A549 treated with GW870086 at 1 μM for 4 hours (cell line): ENCODE measurements around the gene HSD3B7. TPM values are rescaled to one million over a fixed set of nuclear protein-coding genes. Genes with fewer than 3 reads are reported as not detected.

Experiments used
- total RNA-seq: library from RNA; stranded (reverse); fragments of 200-300 nt; extraction: Qiagen RNA extraction; gene quantifications from 5 replicates; pipeline ENCODE4 v1.2.3, GENCODE V29; 2022; ENCODE audit warnings: low read depth

Gene HSD3B7
- 14.0 to 17.1 TPM (median 14.3 TPM) in 5 replicates for total RNA-seq

DNA sequence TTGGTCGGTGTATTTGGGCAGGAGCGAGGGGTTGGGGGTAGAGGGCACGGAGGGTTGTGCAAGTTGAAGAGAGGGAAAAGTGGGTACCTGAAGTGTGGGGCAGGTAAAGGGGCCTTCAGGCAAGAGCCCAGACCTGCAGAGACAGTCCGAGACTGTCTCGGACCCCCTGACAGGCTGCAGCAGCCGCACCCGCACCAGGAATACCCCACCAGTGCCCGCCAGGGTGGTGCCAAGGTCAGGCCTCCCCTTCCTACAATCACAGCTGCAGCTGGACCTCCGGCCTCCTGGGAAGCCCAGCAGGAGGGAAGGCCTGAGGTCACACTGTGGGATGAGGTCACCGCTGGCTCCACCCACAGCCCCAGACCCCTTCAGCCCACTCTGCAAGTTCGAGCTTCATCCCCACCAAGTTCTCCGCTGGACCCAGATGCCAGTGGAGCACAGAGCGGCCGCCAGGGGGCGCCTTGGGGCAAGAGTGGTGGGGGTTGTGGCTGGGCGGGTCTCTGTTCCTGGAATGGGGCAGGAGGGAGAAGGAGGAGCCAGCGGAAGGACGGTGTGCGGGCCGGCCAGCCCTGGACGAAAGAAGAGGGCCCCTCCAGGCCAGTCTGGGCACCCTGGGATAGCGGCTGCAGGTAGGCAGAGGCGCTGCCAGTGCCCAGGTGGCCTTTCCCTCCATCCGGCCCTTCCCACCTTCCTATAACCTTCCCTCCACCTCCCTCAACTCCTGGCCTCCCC is at the start of gene HSD3B7:
Gene HSD3B7, plus strand, starts transcription at position 539 of the 732 bp plus-strand sequence. CDS start 452 bp downstream, outside the sequence.

DNA sequence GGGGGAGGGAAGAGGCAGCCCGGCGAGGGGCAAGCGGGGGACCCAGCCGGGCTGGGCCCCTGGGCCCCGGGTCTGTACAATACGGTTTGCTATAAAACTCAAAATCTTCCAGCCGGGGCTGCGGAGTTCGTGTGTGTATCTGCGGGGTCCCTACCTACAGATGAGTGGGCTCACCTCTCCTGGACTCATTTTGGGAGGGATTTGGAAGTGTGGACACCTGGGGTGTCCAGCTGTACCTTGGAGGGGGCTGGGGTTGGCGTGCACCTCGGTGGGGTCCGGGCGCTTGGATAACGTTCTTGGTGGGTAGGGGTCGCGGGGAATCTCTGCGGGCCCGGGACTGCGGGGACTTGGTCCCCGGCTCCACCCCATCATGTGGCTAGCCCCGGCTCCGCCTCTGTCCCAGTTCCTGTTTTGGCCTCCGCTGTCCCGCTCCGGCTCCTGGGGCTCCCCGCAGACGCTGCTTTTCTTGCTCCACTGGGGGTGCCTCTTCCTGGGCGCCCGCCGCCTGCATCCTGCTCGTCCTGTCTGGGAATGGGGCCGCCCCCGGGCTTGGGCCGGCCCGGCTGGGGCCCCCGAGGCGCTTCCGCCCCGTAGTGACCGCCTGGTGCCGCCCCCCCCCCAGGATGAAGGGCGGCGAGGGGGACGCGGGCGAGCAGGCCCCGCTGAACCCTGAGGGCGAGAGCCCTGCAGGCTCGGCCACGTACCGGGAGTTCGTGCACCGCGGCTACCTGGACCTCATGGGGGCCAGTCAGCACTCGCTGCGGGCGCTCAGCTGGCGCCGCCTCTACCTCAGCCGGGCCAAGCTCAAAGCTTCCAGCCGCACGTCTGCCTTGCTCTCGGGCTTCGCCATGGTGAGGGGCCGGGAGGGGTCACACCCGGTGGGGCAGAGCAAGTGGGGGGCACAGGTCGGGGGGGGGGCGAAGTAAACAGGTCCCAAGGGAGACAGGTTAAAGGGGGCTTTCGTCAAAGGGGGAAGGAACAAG is 36.0 kb upstream of the HSD3B7 start, which contains the start of gene ORAI3:
Gene ORAI3, plus strand, starts transcription at position 402 of the 983 bp plus-strand sequence. Its CDS starts 222 bp downstream, at position 624.

DNA sequence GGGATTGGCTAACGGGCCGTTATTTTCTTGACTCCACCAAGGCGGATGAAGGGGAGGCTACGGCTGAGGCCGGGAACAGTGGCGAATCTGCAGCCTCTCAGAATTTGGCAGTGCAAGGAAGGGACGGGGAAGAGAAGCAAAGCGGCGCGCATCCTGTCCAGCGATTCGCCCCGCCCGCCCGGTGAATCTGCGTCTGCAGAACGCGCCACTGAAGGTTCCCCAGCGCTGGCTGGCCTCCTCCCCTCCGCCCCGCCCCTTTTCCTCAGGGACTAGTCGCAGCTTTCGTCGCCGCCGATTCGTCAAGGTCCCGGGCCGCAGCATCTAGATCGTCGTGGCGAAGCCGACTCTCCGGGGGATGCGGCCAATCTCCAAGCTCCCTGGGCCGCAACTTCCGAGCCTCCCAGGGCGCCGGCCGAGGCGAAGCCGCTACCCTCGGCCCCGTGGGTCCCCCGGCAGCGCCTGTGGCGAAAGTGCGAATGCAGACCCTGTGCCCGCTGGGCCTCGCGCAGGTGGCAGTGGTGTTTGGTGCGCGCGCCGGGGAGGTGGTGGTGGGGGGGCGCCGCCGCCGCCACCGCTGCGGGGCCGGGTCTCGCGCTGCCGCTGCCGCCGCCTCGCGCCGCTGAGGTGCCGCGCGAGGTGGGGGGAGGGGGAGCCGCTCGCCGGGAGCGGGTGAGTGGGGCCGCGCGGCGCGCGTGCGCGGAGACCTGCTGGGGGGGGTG is 27.4 kb upstream of the HSD3B7 start, which contains the start of gene SETD1A:
Gene SETD1A, plus strand, starts transcription at position 299 of the 719 bp plus-strand sequence. CDS start 978 bp downstream, outside the sequence.

DNA sequence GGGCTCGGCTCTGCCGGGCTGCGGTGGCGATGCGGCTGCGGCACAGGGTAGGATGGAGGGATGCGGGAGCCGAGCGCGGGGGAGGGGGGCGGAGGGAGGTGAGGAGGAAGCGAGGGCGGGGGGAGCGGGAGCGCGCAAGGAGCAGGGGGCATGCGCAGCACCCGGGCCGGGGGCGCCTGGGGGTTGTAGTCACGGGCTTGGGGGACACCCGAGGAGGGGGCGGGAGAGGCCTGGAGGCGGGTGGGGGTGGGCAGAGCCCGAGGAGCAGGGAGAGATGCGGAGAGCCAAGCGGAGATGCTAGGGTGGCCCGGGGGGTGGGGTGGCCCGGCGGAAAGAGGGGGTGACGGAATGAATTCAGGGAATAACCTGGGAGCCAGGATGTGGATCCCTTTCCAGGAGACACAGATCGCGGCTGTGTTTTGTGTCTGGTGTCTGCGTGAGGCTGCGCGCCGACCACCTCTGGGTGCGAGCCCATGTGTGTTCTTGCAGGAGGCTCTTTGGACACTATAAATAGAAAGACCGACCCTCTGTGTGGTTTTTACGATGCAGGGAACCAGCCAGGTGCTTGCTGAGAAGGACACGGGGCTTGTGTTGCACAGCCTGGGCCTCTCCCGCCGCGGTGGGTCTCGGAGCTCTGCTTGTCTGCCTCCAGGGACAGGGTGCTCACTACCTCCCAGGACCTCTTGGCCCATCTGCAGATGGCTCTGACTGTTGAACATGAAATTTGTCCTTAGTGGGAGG is 25.7 kb downstream of the HSD3B7 start, which contains the start of gene STX1B:
Gene STX1B, minus strand, starts transcription at position 54 of the 741 bp plus-strand sequence. CDS start 242 bp downstream, outside the sequence.

DNA sequence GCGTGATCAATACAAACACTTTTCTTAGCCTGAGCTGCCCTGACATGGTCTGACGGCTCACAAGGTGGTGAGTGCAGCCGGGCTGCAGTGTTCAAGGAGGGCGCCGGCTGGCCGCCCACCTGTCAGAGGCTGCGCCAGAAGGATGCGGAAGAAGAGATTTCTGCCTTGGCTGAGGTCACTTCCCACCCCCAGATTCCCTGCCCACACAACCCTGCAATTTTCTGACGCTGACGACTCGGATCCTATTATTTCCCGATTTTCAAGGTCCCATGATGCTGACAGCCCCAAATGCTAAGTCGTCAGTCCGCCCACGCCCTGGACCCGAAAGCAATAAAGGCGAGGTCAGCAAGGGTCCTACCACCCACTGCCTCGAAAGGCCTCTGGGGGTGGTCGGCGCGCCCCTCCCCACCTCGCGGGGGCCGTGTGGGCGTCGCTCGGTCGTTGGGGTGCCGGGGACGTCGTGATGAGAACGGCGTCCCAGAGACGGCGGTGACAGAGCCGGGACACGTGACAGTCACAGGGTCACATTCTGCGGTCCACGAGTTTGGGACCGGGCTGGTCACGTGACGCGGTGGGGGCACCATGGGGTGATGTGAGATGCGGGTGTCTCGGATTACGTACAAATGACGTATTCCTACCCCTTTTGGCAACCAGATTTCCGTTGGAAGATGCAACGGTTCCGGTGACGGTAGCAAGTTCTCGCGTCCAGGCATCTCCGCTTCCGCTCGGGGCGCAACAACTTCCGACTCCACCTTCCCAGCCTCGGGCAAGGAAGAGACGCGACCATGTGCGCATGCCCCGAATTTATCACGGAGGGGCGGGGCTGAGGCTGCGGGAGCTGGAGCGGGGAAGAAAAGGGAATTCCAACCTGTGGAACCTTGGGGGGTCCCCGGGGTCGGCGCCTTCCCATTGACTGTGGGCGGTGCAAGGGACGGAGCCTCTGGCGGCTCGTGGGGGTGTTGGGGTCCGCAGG is 48.0 kb downstream of the HSD3B7 start, which contains the start of gene STX4:
Gene STX4, plus strand, starts transcription at position 823 of the 973 bp plus-strand sequence. CDS start 248 bp downstream, outside the sequence.

Other genes starting within 250 kb of the HSD3B7 start
- 23.5 to 29.4 TPM (median 28.8 TPM) in 5 replicates for gene PHKG2, start 236.8 kb upstream of the HSD3B7 start, total RNA-seq
- gene CFAP119, start 223.1 kb upstream of the HSD3B7 start, total RNA-seq, result 5.6 to 9.2 TPM (median 7.7 TPM) in 5 replicates
- gene RNF40, start 222.9 kb upstream of the HSD3B7 start, total RNA-seq, result 71.8 to 88.1 TPM (median 83.4 TPM) in 5 replicates
- gene ZNF629, start 198.0 kb upstream of the HSD3B7 start, total RNA-seq, result 15.4 to 18.3 TPM (median 18.0 TPM) in 5 replicates
- 26.1 to 42.8 TPM (median 37.7 TPM) in 5 replicates for gene BCL7C, start 91.1 kb upstream of the HSD3B7 start, total RNA-seq
- gene CTF1, start 88.6 kb upstream of the HSD3B7 start, total RNA-seq, result 0.13 to 0.39 TPM (median 0.23 TPM) in 4 of 5 replicates, not detected in the other
- gene FBXL19, start 61.6 kb upstream of the HSD3B7 start, total RNA-seq, result 12.9 to 20.9 TPM (median 19.0 TPM) in 5 replicates
- 10.0 to 14.0 TPM (median 12.7 TPM) in 5 replicates for gene ORAI3, start 36.1 kb upstream of the HSD3B7 start, total RNA-seq
- 13.9 to 22.3 TPM (median 19.3 TPM) in 5 replicates for gene SETD1A, start 27.5 kb upstream of the HSD3B7 start, total RNA-seq
- gene STX1B, start 25.4 kb downstream of the HSD3B7 start, total RNA-seq, result 1.5 to 2.2 TPM (median 2.0 TPM) in 5 replicates
- gene STX4, start 48.4 kb downstream of the HSD3B7 start, total RNA-seq, result 57.2 to 70.6 TPM (median 65.1 TPM) in 5 replicates
- 12.1 to 21.1 TPM (median 15.1 TPM) in 5 replicates for gene ZNF668, start 89.0 kb downstream of the HSD3B7 start, total RNA-seq
- 8.4 to 10.9 TPM (median 10.0 TPM) in 5 replicates for gene ZNF646, start 89.2 kb downstream of the HSD3B7 start, total RNA-seq
- gene PRSS53, start 103.7 kb downstream of the HSD3B7 start, total RNA-seq, result 1.00 to 2.0 TPM (median 1.1 TPM) in 5 replicates
- 105 to 143 TPM (median 141 TPM) in 5 replicates for gene VKORC1, start 109.6 kb downstream of the HSD3B7 start, total RNA-seq
- 39.1 to 56.9 TPM (median 51.7 TPM) in 5 replicates for gene BCKDK, start 123.2 kb downstream of the HSD3B7 start, total RNA-seq
- gene KAT8, start 132.5 kb downstream of the HSD3B7 start, total RNA-seq, result 41.4 to 47.3 TPM (median 43.6 TPM) in 5 replicates
- gene PRSS8, start 150.5 kb downstream of the HSD3B7 start, total RNA-seq, result 0.72 to 1.1 TPM (median 0.85 TPM) in 5 replicates
- 0.59 to 1.5 TPM (median 1.1 TPM) in 5 replicates for gene PRSS36, start 164.9 kb downstream of the HSD3B7 start, total RNA-seq
- gene FUS, start 194.9 kb downstream of the HSD3B7 start, total RNA-seq, result 517 to 557 TPM (median 522 TPM) in 5 replicates
- 31.2 to 47.1 TPM (median 36.9 TPM) in 5 replicates for gene PYCARD, start 217.6 kb downstream of the HSD3B7 start, total RNA-seq
- 0.02 to 0.08 TPM (median 0.03 TPM) in 5 replicates for gene TRIM72, start 228.9 kb downstream of the HSD3B7 start, total RNA-seq
- gene PYDC1, start 231.9 kb downstream of the HSD3B7 start, total RNA-seq, result not detected in 5 replicates